Kidney capillary endothelial cell (primary cell): ENCODE results near the gene SLC9A9.
A peak's percentile ranks its signal among the peaks of the same experiment; 100 is the strongest.

Source experiments
- DNase-seq: peaks from one replicate; pipeline ENCODE4 v3.0.0-alpha.2; 2018; ENCODE audit warnings: low spot score

Gene SLC9A9

DNA sequence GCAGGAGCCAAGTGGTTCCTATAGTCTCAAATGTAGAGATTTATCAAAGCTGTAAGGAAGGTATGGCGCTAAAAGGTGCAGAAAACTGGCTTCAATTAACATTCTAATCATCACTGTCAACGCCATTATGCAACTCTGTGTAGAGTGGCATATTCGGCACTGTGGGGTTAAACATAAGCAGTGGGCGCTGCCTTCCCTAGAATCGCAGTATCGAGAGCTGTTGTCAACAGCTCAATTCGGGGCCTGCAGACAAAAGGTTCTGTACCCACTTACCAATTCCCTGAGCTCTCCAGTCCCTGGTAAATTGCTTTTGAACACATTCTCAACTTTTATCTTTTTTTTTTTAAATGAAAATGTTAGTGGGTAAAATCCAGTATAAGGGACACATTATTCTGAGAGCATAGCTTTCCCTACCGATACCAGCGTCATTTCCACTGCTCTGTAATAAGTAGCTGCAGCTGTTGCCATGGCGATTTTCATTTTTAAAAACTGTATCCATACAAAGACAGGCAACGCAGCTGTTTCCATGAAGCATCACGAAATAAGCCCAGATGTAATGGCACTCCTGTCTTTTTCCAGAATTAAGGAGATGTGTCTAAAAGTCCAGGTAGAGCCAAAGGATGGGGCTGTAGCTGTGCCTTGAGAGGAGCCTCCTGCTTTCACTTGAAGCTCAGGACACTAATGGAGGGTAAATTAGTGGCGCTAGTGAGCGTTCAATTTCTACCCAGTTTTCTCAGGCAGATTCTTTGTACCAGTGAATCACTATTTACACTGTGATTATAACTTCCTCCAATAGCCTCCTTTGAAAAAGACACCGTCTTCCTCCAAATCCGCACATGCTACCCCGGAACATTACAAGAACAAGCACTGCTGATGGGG lies 250.3 kb downstream of the SLC9A9 start:
- DNase-seq, result no peak

GRCh38 chr3:143596957-143597642 lies 251.2 kb downstream of the SLC9A9 start:
- no peak for DNase-seq

DNA sequence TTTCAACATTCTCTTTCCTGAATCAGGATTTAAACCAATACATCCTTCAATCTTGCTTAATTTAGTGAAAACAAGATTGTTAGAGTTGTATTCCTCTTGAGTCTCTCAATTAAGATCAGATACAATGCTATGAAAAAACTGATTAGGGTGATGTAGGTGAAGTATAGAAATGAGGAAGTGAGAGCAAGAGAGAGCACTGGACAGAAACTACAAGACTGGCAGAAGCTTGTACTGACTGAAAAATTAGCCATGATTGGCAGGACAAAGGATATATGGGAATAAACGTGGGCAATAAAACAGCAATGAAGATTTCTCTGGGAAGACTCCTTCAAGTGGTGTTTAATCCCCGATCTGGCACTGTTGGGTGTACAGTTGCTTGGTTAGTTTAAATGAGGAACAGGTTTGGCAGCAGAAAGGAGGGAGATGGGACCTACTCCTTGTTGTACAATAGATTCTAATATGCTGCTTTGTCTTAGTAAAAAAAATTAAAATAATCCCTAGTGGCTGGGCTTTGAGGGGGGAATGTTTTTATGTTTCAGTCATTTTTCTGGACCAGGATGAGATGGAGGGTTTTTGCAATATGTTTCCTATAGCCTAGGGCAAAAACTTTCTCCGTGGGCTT lies 252.7 kb downstream of the SLC9A9 start:
- DNase-seq, result no peak

- DNase-seq, result no peak
Measured at GRCh38 chr3:143594206-143594605, 254.1 kb downstream of the SLC9A9 start.

- DNase-seq, result no peak
Measured at GRCh38 chr3:143590660-143591059, 257.6 kb downstream of the SLC9A9 start.

GRCh38 chr3:143586576-143586975 lies 261.7 kb downstream of the SLC9A9 start:
- no peak for DNase-seq

DNA sequence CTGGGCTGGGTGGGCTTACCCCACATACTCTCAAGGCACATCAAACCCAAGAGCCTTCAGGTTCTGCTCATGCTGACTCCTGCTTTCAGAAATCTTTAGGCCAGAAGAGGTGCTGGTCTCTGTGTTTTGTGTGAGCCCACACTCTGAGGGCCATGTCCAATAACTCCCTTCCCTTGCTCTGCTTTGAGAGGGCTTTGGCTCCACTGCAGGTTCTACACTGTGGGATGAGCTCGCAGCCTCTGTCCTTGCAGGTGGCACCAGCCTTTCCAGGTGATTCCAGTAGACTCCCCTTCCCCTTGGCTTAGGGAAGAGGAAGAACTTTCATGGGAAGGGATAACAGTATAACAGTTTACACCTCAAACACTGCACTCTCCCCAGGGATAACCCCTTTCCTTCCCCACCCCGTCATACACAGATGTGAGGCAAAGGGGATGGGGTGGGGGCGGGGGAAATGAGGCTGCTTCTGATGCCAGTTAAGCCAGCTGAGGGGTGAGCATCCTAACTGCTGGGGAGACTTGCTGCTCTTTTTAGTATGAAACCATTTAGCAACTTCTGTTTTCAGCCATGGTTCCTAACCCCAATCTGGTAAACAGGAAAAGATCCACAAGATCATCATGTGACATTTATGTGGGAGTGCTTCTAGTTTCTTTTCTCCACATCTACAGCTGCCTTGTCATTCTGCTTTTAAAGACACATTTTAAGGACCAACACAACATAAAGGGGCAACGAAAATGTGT lies 262.4 kb downstream of the SLC9A9 start:
- DNase-seq, result no peak

DNA sequence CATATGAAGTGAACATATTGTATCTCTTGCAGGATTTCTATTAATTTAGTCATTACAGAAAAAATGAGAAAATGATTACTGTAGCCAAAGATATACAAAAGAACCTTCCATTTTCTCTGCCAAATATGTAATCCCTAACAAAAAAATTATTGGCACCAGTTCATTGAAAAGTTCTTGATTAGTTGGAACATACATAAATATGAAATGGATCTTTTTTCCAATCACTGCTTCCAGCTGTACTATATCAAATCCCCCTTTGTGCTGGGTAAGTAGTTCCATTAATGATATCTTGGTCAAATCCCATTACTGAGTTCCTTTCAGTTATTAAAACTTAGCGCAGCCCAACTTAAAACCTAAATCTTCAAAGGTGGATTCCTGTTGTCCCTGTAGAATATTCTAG lies 263.8 kb downstream of the SLC9A9 start:
- no peak for DNase-seq

GRCh38 chr3:143581972-143582722 lies 266.1 kb downstream of the SLC9A9 start:
- DNase-seq, result no peak

DNA sequence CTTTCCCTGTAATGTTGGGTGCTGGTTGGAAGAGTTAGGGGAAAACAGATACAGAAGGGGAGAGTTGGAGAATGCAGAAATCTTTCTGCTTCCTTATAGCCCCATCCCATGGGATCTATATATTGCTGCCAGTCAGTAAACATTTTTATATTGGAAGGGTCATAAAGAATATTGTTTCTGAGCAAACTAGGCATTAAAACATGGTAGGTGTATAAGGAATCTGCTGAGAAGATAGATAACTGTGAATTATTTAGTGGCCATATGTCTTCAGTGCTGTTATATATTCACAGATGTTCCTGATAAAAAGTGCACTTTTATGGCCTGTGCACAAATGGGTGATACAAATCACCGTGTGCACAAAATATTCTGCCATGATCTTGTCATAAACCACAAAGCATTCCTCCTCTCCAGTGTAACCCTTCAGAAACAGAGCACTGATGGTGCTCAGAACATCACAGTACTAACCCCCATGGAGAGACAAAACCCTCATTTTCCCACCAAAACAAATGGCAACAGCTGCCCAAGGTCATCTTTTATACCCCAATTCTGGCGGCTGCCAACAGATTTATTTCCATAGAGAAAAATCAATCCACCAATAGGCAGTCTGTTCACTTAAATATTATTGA lies 269.3 kb downstream of the SLC9A9 start:
- no peak for DNase-seq

GRCh38 chr3:143576568-143577270 lies 271.5 kb downstream of the SLC9A9 start:
- DNase-seq, result peak; percentile 69

- DNase-seq, result no peak
Measured at GRCh38 chr3:143574933-143575332, 273.3 kb downstream of the SLC9A9 start.

DNA sequence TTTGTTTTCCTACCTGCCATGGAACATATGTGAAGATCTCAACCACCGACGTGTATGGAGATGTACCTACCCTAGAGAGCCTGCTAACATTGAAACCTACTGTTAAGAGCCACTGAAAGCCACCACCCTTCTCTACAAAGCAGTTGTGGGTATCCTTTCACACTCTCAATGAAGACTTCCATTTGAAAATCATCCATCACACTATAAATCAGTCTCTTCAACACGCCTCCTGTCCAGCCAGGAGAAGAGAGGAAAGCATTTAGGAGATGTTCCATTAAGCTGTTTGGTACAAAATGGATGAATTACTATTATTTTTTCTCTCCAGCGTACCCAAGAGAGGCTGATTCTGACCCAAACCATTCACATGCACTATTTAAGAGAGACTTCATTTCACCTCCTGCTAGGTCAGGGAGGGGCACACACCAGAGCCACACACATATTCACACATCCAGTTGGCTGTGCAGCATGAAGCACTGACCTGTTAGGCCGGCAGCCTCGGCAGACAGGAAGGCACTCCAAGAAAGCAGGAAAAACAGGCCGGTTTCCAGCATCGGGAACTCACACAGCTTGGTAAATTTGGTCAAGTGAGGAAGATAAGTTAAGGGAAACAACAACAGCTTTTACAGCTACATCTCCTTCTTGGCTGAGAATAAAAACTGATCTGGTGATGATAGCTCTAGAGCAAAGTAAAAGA lies 274.5 kb downstream of the SLC9A9 start:
- no peak for DNase-seq

DNA sequence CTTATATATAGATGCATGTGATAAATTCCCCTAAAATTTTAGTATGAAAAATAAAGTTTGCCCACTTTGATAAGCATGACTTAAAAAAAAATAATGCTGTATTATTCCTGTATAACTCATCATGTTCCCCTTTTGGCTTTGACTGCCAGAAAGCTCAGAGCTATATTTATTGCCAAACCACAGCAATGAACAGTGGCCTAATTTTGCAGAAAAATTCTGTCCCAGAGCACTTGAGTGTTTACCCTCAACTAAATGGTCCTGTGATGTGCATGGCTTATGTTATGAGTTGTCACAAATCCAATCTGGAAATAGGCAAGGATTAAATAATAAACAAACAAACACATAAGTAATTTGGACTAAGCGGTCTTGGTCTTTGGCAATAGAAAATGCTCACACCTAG lies 276.7 kb downstream of the SLC9A9 start:
- no peak for DNase-seq

DNA sequence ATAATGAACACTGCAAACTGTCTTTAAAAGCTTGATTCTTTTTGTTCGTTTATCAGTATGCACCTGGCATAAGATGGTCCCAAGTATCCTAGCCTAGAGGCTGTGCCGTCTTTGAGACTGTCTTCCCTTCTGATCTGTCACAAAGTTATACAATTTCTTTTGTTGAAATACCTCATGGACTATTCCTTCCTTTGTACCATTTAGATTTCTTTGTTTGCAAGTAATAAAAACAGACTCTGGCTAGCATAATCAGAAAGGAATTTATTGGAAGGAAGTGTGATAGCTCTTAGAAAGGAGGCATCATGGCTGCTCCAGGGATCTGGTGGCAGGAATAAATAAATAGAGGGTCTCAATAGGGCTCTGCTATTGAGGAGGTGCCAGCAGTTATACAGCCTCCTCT lies 280.4 kb downstream of the SLC9A9 start:
- peak; percentile 23 for DNase-seq

DNA sequence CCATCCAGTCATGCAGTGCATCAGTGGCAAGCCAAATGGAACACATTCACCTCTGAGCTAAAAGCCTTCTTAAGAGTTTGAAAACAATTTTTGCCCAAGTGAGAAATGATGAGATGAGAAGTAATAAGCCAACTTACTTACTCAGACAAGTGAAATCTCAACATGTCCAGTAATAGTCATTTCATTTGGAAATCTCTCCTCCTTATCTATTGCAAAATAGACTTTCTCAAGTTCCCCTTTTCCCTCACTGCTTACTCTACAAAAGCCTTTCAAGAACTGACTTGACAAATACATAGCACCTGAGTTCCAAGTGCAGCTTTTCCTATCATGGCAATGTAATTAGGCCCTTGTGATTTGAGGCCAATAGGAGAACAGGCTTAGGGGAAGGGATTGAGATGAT lies 282.3 kb downstream of the SLC9A9 start:
- DNase-seq, result no peak

DNA sequence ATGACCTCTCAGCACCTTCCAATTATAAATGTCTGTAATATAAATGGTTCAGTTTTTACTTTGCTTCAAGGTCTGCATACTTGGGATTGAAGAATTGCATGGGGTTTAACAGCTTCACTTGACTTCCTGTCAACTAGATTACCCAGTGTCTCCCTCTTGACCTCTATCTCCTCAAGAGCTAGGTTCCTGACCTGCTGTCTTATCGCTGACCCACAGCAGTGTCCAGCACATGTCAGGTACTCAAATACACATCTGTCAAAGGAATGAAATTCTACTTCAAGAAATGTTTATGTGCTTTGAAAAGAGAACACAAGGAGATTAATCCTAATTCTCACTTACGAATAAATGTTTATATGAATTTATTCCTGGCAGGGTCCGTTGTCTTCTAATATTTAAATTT lies 284.5 kb downstream of the SLC9A9 start:
- no peak for DNase-seq

- DNase-seq, result no peak
Measured at GRCh38 chr3:143562789-143563188, 285.5 kb downstream of the SLC9A9 start.

DNA sequence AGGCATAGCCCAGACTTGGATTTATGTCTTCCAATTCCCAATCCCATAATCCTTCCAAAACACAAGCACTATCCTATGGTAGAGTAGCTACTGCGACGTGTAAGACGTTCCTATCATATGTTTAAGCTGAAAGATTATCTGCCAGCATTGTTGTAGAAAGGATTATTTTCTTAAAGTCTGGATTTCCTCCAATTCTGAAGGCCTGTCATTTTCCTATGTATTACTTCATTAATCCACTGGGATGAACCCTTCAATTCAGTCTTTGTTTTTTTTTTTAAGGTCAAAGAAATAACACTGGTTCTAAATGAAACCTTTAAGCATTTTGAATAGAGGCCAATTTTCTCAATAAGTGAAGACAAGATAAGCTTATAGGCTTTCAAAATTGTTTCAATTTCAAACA lies 289.0 kb downstream of the SLC9A9 start:
- no peak for DNase-seq

GRCh38 chr3:143552851-143553250 lies 295.4 kb downstream of the SLC9A9 start:
- DNase-seq, result no peak
